ENCODE measurements around the gene RAB6B.

Gene RAB6B

DNA sequence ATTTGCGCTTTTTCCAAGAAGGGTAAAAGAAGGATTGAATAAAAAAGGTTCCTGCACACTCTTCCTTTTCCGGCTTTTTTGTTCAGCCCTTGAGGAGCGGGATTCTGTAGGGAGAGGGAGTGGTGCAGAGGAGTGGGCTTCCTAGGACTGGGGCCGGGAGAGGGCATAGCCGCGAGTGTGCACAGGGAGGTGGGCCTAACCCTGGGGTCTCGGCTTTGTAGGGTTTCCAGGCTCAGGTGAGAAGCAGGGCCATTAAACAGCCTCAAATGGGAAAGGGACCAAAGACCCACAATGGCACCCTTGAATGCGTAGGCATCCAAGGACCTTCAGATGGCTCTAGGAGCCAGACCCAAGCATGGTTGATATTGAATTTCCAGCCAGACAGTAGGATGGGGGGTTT is 35.4 kb upstream of the RAB6B start:
- in situ Hi-C loops (cut with MboI; ENCODE audit: low sequenced_read_pairs, unreplicated experiment), result loop anchor here (10.0 kb wide), 1 partner anchor 264 kb away; no protein-coding TSS in a partner anchor
- no peak for DNase-seq (ENCODE audit: low spot score)
- TF ChIP-seq, protein P1, sequence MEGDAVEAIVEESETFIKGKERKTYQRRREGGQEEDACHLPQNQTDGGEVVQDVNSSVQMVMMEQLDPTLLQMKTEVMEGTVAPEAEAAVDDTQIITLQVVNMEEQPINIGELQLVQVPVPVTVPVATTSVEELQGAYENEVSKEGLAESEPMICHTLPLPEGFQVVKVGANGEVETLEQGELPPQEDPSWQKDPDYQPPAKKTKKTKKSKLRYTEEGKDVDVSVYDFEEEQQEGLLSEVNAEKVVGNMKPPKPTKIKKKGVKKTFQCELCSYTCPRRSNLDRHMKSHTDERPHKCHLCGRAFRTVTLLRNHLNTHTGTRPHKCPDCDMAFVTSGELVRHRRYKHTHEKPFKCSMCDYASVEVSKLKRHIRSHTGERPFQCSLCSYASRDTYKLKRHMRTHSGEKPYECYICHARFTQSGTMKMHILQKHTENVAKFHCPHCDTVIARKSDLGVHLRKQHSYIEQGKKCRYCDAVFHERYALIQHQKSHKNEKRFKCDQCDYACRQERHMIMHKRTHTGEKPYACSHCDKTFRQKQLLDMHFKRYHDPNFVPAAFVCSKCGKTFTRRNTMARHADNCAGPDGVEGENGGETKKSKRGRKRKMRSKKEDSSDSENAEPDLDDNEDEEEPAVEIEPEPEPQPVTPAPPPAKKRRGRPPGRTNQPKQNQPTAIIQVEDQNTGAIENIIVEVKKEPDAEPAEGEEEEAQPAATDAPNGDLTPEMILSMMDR (IDR thresholded peaks at IDR 0.05; ENCODE audit: borderline replicate concordance, control extremely low read depth, extremely low read depth, insufficient read depth, missing control alignments), result no peak

DNA sequence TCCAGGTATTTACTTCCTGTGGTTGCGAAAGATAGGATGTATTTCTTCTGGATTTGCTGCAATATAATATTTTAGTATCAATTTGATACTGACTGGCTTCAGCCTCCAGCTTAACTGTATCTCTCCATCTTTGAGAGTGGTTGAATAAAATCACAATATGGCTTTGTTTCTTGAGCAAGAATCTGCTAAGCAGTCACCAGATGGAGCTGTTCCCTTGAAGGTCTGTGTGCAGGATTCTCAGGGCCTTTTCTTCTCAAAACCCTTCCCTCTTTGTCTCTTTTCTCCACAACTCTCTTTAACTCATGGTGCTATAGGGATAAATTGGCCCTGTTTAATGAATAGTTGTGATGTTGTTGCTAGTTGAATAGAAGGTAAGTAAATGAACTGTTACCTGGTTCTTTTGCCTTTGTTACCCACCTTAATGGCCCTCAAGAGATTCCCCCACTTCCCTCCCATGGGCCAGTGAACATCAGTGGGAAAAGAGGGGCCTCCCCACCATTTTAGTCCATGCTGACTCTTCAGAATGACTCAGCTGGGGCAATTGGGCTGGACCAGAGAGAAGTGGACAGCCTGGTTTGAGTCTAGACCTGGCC is 34.8 kb upstream of the RAB6B start:
- in situ Hi-C loops (cut with MboI; ENCODE audit: low sequenced_read_pairs, unreplicated experiment), result loop anchor here (10.0 kb wide), 1 partner anchor 264 kb away; no protein-coding TSS in a partner anchor
- peak; percentile 59 for DNase-seq (ENCODE audit: low spot score)
- TF ChIP-seq, protein P1 (IDR thresholded peaks at IDR 0.05; ENCODE audit: borderline replicate concordance, control extremely low read depth, extremely low read depth, insufficient read depth, missing control alignments), result peak; percentile 36

DNA sequence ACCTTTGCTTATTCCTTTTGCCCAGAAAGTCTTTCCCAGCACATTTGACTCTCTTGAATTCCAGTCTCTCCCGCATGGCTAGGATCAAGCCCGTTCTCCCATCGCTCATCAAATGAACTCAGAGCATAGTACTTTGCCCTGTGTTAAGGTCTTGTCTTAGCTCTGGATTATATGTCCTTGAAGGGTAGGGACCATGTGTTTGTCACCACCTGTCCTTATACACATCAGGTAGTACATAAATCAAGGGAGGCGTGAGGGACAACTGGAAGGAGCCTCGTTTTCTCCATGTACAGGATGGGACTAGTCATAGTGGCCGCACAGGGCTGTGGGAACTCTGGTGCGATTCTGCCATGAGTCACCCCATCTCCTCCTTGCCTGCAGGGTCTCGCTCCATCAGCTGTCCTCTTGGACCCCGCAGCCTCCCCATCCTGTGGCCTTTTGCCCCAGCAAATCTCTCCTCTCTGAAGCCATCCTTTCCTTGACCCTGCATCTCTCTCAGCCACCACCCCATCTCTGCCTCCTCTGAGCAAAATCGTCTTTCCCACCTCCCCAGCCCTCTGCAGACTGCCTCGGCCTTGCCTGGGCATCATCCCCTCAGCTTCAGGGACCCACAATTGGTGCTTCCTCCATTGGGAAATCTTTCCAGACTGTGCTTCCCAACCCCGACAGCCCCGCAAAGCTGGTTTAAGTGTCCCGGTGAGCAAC is 33.4 kb upstream of the RAB6B start:
- DNase-seq (ENCODE audit: low spot score), result peak; percentile 12
- TF ChIP-seq, protein P1 (IDR thresholded peaks at IDR 0.05; ENCODE audit: borderline replicate concordance, control extremely low read depth, extremely low read depth, insufficient read depth, missing control alignments), result no peak
- in situ Hi-C loops (cut with MboI; ENCODE audit: low sequenced_read_pairs, unreplicated experiment), result loop anchor here (10.0 kb wide), 1 partner anchor 104 kb away; no protein-coding TSS in a partner anchor

DNA sequence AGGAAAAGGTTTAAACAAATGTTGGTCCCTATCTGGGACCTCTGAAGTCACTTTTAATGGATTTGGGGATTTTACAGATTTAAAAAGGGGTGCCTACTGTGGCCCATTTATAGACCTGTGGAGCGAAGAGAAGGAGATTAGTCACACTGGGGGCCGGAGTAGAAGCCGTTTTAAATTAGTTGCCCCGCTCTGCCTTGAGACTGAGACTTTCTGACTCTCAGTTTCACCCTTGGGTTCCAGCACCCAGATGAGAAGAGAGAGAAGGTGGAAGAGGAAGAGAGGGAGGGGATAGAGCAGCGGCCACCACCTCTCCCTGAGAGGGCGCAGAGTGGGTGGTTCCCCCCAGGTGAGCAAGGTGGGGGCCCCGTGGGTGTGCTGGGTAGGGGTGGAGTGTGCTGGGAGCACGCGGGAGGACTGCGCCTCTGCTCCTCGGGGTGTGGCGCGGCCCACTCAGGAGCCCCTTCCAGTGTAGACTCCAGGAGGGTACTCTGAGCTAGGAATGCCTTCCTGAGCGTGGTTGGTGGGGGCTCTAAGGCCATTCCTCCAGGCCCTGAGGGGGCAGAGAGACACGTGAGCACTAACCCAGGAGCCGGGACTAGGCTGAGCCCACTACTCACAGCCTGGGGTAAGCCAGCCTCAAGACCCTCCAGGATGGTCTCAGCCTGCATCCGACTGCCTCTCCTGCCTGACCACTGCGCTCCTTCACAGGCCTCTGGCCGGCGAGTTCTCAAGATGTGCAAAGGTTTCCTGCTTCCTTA is 32.6 kb upstream of the RAB6B start:
- DNase-seq (ENCODE audit: low spot score), result peak; percentile 47
- TF ChIP-seq, protein P1 (IDR thresholded peaks at IDR 0.05; ENCODE audit: borderline replicate concordance, control extremely low read depth, extremely low read depth, insufficient read depth, missing control alignments), result no peak
- in situ Hi-C loops (cut with MboI; ENCODE audit: low sequenced_read_pairs, unreplicated experiment), result loop anchor here (10.0 kb wide), 1 partner anchor 104 kb away; no protein-coding TSS in a partner anchor

DNA sequence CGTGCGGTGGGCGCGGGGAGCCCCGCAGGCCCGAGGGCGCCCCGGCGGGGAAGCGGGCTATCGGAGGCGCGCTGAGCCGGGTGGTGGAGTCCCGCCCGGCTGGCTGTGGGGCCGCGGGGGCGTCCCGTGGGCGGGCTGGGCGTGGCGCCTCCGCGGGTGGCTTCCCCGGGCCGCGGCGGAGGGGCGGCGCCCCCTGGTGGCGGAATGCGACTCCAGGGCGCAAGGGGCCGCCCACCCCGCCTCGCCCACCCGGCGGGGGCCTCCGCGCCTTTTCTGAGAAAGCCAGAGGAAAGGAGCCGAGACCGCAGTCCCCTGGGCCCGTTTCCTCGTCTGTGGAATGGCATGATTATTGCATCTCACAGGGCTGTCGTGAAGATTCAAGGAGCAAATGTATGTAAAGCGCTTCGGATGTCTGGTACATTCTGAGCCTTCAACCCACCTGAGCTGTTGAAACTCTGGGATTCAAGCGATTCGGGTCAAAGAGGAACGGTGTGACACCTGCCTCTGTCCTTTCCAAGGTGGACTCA is 31.9 kb upstream of the RAB6B start:
- DNase-seq (ENCODE audit: low spot score), result peak; percentile 91
- in situ Hi-C loops (cut with MboI; ENCODE audit: low sequenced_read_pairs, unreplicated experiment), result loop anchor here (10.0 kb wide), 1 partner anchor 103 kb away; no protein-coding TSS in a partner anchor
- TF ChIP-seq, protein P1 (IDR thresholded peaks at IDR 0.05; ENCODE audit: borderline replicate concordance, control extremely low read depth, extremely low read depth, insufficient read depth, missing control alignments), result peak; percentile 79

Measured in GM13976 (cell line).